Measurements from ENCODE around the gene DENND1A. TPM values are rescaled to one million over a fixed set of nuclear protein-coding genes. Genes with fewer than 3 reads are reported as not detected.

The DENND1A gene
- total RNA-seq, 1 donor = 56.8 TPM

GRCh38 chr9:123390337-123391135 is 539.4 kb downstream of the DENND1A start:
- DNase-seq (ENCODE audit: low read depth in 2 of 3, low spot score in 2 of 3) = no peak

GRCh38 chr9:123389698-123390097 is 540.2 kb downstream of the DENND1A start:
- DNase-seq (ENCODE audit: low read depth in 2 of 3, low spot score in 2 of 3) = no peak

- DNase-seq (ENCODE audit: low read depth in 2 of 3, low spot score in 2 of 3) = no peak
Observed at GRCh38 chr9:123389070-123389469, 540.9 kb downstream of the DENND1A start.

DNA sequence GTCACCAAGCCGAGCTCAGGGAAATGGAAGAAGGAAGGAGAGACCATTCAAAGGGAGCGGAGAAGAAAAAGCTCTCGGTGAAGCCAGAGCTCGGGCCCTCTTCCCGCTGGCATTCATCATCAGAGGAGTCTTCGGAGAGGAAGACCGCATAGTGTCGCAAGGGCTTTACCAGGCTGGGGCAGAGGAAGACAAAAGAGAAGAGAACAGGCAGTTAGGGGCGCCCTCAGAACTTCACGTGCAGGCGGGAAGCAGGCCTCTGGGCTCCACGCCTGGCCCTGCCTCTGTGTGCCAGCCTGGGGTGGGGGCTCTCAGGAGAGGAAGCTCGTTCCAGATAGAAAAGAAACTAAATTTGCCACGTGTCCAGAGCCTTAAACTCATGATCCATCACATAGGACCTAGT is 542.2 kb downstream of the DENND1A start:
- DNase-seq (ENCODE audit: low read depth in 2 of 3, low spot score in 2 of 3) = no peak

- DNase-seq (ENCODE audit: low read depth in 2 of 3, low spot score in 2 of 3) = no peak
Observed at GRCh38 chr9:123383512-123384170, 546.3 kb downstream of the DENND1A start.

- DNase-seq (ENCODE audit: low read depth in 2 of 3, low spot score in 2 of 3) = no peak
Observed at GRCh38 chr9:123382653-123383511, 547.0 kb downstream of the DENND1A start.

- no peak for DNase-seq (ENCODE audit: low read depth in 2 of 3, low spot score in 2 of 3)
Observed at GRCh38 chr9:123380852-123381705, 548.8 kb downstream of the DENND1A start.

DNA sequence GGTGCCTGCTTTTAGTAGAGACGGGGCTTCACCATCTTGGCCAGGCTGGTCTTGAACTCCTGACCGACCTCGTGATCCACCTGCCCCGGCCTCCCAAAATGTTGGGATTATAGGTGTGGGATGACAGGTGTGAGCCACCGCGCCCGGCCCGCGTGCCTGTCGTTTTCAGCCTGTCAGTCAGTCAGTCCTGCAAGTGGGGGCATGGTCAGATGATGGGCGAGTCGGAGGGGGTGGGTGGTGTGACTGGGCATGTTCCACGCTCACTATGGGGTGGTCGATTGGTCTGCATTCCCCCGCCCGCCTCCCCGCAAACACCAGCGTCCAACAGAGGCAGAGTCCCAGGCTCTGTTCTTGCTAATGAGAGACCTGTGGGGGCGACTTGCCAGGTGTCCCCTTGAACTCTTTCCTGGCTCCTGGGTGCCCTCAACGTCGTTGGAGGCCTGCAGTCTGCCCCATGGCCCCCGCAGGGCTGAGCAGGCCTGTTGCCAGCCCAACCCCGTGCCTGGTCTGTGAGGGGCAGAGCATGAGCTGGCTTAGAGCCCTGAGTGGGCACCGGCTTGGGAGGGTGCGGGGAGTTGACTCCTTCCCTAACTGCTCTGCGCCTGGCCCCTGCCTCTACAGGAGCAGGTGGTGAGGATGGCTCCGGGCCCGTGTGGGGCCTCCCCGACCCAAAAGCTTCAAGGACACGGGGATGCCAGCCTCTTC is 550.8 kb downstream of the DENND1A start:
- DNase-seq (ENCODE audit: low read depth in 2 of 3, low spot score in 2 of 3) = no peak

DNA sequence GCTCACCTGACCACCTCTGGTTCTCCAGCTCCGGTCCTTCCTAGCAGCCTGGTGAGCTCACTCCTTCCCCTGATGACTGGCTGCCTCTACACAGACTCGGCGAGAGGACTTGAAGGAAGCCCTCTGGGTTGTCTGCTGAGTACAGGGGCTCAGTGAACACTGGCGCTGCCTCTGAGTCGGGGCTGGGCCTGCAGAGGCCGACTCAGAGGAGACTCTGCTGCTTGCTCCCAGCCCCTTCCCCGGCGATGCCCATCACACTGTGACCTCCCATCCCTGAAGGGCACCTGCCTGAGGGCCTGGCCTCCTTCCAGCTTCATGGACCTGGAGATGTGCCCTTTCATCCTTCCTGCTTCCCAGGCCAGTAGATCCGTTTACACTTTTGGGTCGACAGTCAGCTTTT is 551.9 kb downstream of the DENND1A start:
- DNase-seq (ENCODE audit: low read depth in 2 of 3, low spot score in 2 of 3) = no peak

DNA sequence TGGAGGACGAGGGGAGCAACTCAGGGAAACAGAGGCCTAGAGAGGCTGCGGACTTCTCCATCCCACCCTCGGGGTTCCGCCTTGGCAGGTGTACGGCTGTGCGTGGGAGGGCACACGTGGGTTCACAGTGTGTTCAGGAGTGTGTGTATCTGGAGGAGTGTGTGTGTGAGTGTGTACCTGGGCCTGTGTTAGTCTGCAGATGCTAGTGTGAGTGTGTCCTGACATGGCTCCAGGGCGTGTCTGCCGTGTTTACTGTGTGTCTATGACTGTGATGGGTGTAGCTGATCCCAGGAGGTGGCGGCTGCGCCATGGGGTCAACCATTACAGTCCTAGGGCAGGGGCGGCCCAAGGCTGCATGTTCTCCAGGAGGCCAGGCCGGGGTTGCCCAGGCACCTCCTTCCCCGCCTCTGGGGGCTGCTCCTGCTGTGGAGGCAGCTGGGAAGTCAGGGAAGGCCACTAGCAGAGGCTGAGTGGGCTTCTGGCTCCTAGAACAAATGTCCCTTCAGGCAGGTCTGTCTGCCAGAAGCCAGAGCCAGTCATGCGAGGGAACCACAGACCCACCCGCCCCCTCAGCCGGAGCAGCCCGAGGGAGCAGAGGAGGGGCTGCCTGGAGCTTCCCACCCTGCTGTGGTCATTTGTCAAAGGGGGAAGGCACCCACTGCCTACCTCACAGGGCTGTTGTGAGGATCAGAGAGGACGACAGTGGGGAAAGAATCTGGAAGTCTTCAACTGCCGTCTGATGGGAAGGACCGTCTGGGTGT is 552.5 kb downstream of the DENND1A start:
- DNase-seq (ENCODE audit: low read depth in 2 of 3, low spot score in 2 of 3) = no peak

- DNase-seq (ENCODE audit: low read depth in 2 of 3, low spot score in 2 of 3) = no peak
Observed at GRCh38 chr9:123376218-123377071, 553.5 kb downstream of the DENND1A start.

GRCh38 chr9:123375469-123376132 is 554.3 kb downstream of the DENND1A start:
- peak in 1 of 3 donors; percentile 38 for DNase-seq (ENCODE audit: low read depth in 2 of 3, low spot score in 2 of 3)

DNA sequence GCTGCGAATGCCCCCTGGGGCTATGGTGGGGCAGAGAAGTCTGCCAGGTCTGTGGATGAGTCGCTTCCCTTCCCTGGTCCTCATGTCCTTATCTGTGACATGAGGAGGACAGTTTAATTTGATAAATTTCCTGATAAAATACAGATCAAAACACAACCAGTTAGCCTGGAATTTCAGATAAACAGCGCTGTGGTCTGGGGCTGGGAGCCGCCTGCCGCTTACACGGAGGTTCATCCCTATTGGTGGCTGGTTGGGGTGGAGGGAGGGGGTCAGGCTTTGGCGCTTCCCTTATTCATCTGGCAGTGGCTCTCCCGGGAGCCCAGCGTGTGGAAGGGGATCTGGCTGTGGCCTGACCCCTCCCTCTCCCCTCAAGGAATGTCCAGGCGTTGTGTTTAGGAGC is 556.0 kb downstream of the DENND1A start:
- DNase-seq (ENCODE audit: low read depth in 2 of 3, low spot score in 2 of 3) = peak in 1 of 3 donors; percentile 28

GRCh38 chr9:123373447-123373923 is 556.4 kb downstream of the DENND1A start:
- DNase-seq (ENCODE audit: low read depth in 2 of 3, low spot score in 2 of 3) = no peak

DNA sequence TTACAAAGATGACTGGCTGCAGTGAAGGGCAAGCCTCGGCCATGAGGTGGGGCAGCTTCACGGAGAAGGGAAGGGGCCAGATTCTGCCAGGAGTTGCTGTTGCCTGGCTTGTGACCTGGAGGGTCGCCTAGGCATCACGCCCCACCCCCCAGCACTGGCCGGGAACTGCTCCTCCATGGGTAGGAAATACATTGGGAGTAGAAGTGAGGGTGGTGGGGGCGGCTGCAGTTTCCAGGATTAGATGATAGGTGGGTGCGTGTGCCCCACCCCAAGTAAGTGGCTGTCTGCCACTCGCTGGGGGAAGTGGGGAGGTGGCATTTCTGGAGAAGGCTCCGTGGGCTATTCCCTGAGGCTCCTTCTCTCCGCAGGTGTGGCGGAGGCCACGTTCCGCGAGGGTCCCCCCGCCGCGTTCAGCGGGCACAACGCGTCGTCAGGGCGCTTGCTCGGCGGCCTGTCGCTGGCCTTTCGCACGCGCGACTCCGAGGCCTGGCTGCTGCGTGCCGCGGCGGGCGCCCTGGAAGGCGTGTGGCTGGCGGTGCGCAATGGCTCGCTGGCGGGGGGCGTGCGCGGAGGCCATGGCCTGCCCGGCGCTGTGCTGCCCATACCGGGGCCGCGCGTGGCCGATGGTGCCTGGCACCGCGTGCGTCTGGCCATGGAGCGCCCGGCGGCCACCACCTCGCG is 557.0 kb downstream of the DENND1A start:
- no peak for DNase-seq (ENCODE audit: low read depth in 2 of 3, low spot score in 2 of 3)

- no peak for DNase-seq (ENCODE audit: low read depth in 2 of 3, low spot score in 2 of 3)
Observed at GRCh38 chr9:123371805-123372590, 557.9 kb downstream of the DENND1A start.
